GM23248 (cell line): ENCODE measurements around the gene SLC12A7.

ENCODE experiments used
- EZH2 ChIP-seq: fragments of 200-600 bp; sonication (generic); IDR thresholded peaks from 2 replicates; pipeline ENCODE4 v1.6.1; 2018; ENCODE audit warnings: antibody characterized with exemption, mild to moderate bottlenecking; ENCODE audit not compliant: insufficient read depth, poor library complexity, severe bottlenecking
- EZH2phosphoT487 ChIP-seq: fragments of 200-600 bp; sonication (generic); IDR thresholded peaks from 2 replicates; pipeline ENCODE4 v1.6.1; 2018; ENCODE audit warnings: antibody characterized with exemption, moderate library complexity, mild to moderate bottlenecking, low read depth; ENCODE audit not compliant: insufficient read depth

GRCh38 chr5:1007681-1008450 lies 104.0 kb downstream of the SLC12A7 start:
- TF ChIP-seq EZH2 (no peak), EZH2phosphoT487 (no peak)
